Activated T-cell treated with anti-CD3 and anti-CD28 coated beads, Interleukin-2, amount 50 U/mL, for 24 hours (primary cell): ENCODE measurements around the gene COASY.
"Not testable (repeated sequence)": the region's sequence is repeated elsewhere in the genome, so short reads cannot be mapped to it uniquely, and the experiment has no call there.

Experiments
- DNase-seq: peaks from one replicate; pipeline ENCODE4 v3.0.0-alpha.2; 2020
- H3K27ac Mint-ChIP-seq: 2 replicates; pipeline ENCODE4 v1.8.0; 2020; ENCODE audit warnings: mild to moderate bottlenecking, mixed read lengths
- H3K27me3 Mint-ChIP-seq: 2 replicates; pipeline ENCODE4 v1.8.0; 2020; ENCODE audit warnings: mixed read lengths
- H3K36me3 Mint-ChIP-seq: 2 replicates; pipeline ENCODE4 v1.8.0; 2020; ENCODE audit warnings: low read depth, mixed read lengths
- H3K4me1 Mint-ChIP-seq: 2 replicates; pipeline ENCODE4 v1.8.0; 2020; ENCODE audit warnings: low read depth, mixed read lengths
- H3K4me3 Mint-ChIP-seq: 2 replicates; pipeline ENCODE4 v1.8.0; 2020; ENCODE audit warnings: mild to moderate bottlenecking, moderate library complexity, mixed read lengths
- H3K9me3 Mint-ChIP-seq: 2 replicates; pipeline ENCODE4 v1.8.0; 2020; ENCODE audit warnings: mixed read lengths

Gene COASY

GRCh38 chr17:42586514-42587230 lies 24.7 kb downstream of the COASY start:
- H3K27ac Mint-ChIP-seq = peak overlapping the region; percentile 79
- no peaks in the 10 kb centered on the region for H3K9me3 Mint-ChIP-seq
- peaks cover 3% of the 10 kb centered on the region for H3K4me1 Mint-ChIP-seq
- no peaks in the 10 kb centered on the region for H3K27me3 Mint-ChIP-seq
- no peak for DNase-seq
- peaks cover 98% of the 10 kb centered on the region for H3K36me3 Mint-ChIP-seq
- H3K4me3 Mint-ChIP-seq = no peak overlapping the region

DNA sequence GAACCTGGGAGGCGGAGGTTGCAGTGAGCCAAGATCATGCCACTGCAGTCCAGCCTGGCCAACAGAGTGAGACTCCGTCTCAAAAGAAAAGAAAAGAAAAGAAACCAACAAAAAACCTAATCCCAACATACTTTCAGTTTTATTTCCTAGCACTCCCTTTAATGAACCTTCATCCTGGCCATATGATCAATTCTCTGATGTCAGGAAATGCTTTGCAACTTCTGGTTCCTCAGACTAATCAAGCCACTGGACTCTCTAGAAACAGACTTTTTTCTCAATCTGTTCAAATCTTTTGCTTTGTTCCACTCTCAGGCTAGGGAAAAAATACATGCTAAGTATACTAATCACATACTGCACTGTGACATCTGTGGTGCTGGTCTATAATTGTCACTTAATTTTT lies 28.9 kb downstream of the COASY start:
- H3K27ac Mint-ChIP-seq = peak overlapping the region; percentile 47
- no peak for DNase-seq
- no peaks in the 10 kb centered on the region for H3K9me3 Mint-ChIP-seq
- H3K27me3 Mint-ChIP-seq = no peaks in the 10 kb centered on the region
- H3K4me1 Mint-ChIP-seq = peaks cover 6% of the 10 kb centered on the region
- no peak overlapping the region for H3K4me3 Mint-ChIP-seq
- H3K36me3 Mint-ChIP-seq = peaks cover 71% of the 10 kb centered on the region

GRCh38 chr17:42591411-42591810 lies 29.5 kb downstream of the COASY start:
- peaks cover 8% of the 10 kb centered on the region for H3K4me1 Mint-ChIP-seq
- H3K27ac Mint-ChIP-seq = peak overlapping the region; percentile 2
- H3K27me3 Mint-ChIP-seq = no peaks in the 10 kb centered on the region
- H3K36me3 Mint-ChIP-seq = peaks cover 68% of the 10 kb centered on the region
- peak; percentile 11 for DNase-seq
- H3K4me3 Mint-ChIP-seq = no peak overlapping the region
- H3K9me3 Mint-ChIP-seq = no peaks in the 10 kb centered on the region

- Mint-ChIP-seq H3K4me1 (peaks cover 23% of the 10 kb centered on the region), H3K9me3 (no peaks in the 10 kb centered on the region), H3K27me3 (no peaks in the 10 kb centered on the region), H3K4me3 (no peak overlapping the region), H3K27ac (peak overlapping the region; percentile 50), H3K36me3 (peaks cover 33% of the 10 kb centered on the region)
- DNase-seq = no peak
Observed at GRCh38 chr17:42596386-42596785, 34.4 kb downstream of the COASY start.

DNA sequence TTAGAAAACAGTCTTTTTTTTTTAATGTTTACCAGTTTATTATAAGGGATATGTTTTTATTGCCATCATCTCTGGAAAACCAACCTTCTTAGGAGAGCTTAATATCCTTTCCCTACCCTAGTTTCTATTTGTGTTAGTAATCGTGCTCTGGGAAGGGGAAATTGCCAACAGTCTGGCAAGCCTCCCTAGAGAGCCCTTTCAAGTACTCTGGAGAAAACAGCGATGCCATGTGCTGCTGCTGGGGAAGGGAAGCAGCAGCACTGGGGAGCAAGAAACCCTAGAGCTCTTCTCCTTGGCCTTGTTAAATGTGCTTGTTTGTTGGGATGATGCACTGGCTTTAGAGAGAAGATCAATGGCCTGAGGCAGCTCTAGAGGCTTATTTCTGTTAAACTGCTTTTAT lies 37.0 kb downstream of the COASY start:
- H3K4me3 Mint-ChIP-seq = no peak overlapping the region
- peaks cover 28% of the 10 kb centered on the region for H3K36me3 Mint-ChIP-seq
- H3K9me3 Mint-ChIP-seq = no peaks in the 10 kb centered on the region
- no peaks in the 10 kb centered on the region for H3K27me3 Mint-ChIP-seq
- peak overlapping the region; percentile 37 for H3K27ac Mint-ChIP-seq
- no peak for DNase-seq
- peaks cover 31% of the 10 kb centered on the region for H3K4me1 Mint-ChIP-seq

GRCh38 chr17:42603318-42603717 lies 41.4 kb downstream of the COASY start:
- Mint-ChIP-seq H3K27ac (no peak overlapping the region), H3K4me1 (peaks cover 68% of the 10 kb centered on the region), H3K4me3 (no peak overlapping the region), H3K36me3 (peaks cover 38% of the 10 kb centered on the region), H3K9me3 (no peaks in the 10 kb centered on the region), H3K27me3 (no peaks in the 10 kb centered on the region)
- no peak for DNase-seq

DNA sequence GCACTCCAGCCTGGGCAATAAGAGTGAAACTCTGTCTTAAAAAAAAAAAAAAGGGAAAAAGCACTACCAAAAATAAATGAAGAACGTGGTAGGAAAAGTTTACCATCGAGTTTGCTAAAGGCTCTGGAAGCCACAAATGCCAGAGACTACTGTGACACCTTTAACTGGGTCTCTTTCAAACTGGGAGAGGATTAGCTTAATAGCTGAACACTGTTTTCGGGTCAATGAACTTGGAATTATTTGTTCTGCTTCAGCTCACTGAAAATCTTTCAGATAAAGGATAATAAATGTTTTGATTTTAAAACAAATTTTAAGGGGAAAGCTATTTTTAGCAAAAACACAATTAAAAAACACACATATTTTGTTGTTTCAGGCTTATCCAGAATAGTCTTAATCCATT lies 45.8 kb downstream of the COASY start:
- H3K4me1 Mint-ChIP-seq = peaks cover 56% of the 10 kb centered on the region
- H3K4me3 Mint-ChIP-seq = peak overlapping the region; percentile 100
- peaks cover 56% of the 10 kb centered on the region for H3K36me3 Mint-ChIP-seq
- no peak for DNase-seq
- peak overlapping the region; percentile 97 for H3K27ac Mint-ChIP-seq
- no peaks in the 10 kb centered on the region for H3K9me3 Mint-ChIP-seq
- no peaks in the 10 kb centered on the region for H3K27me3 Mint-ChIP-seq

- Mint-ChIP-seq H3K27me3 (no peaks in the 10 kb centered on the region), H3K4me1 (peaks cover 49% of the 10 kb centered on the region), H3K4me3 (peak overlapping the region; percentile 100), H3K27ac (peak overlapping the region; percentile 97), H3K36me3 (peaks cover 56% of the 10 kb centered on the region), H3K9me3 (no peaks in the 10 kb centered on the region)
- no peak for DNase-seq
Observed at GRCh38 chr17:42608305-42609181, 46.6 kb downstream of the COASY start.

- Mint-ChIP-seq H3K4me3 (peak within 1 kb of the TSS; percentile 100), H3K4me1 (peaks cover 44% of the 10 kb centered on the region), H3K36me3 (peaks cover 59% of the 10 kb centered on the region), H3K27me3 (no peaks in the 10 kb centered on the region), H3K9me3 (no peaks in the 10 kb centered on the region), H3K27ac (peak within 1 kb of the TSS; percentile 97)
- peak; percentile 99 for DNase-seq
Observed at GRCh38 chr17:42609182-42609813, 47.4 kb downstream of the COASY start, which contains the start of the genes RETREG3 and TUBG1. TSS of gene RETREG3 (minus strand) at chr17:42609374. CDS start at chr17:42609324, 50 bp downstream. TSS of gene TUBG1 (plus strand) at chr17:42609683. CDS start at chr17:42609738, 55 bp downstream.

DNA sequence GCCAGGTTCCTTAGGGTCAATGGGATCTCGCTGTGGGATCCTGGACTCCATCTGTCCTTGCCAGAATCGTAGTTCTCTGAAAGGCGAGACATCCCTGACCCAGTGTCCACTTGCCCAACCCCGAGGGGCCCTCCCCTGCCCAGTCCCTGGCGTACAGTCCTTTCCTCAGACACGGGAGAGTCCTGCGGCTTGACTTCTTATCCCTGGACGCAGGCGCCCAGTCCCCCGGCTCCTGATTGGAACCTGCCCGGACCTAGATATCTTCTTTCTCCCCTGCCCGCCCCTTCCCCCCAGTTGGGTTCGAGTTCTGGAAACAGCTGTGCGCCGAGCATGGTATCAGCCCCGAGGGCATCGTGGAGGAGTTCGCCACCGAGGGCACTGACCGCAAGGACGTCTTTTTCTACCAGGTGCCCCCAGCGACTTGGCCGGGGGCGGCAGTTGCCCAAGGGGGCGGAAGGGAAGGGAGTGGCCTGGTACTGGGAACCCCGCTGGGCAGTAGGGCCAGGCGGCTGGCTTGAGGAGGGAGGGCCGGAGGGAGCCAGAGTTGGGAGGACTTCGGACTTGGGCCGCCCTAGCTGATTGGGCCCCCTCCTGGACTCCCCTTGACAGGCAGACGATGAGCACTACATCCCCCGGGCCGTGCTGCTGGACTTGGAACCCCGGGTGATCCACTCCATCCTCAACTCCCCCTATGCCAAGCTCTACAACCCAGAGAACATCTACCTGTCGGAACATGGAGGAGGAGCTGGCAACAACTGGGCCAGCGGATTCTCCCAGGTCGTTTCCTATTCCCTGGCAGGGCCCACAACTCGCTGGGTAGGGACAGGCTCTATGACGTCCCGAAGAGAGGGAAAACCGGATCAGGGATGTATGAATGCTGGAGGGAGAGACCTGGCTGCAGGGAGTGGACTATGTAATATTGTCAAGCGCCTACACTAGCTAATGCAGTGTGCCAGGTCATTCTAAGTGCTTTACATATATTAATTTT lies 48.2 kb downstream of the COASY start:
- not testable (repeated sequence) for H3K27me3 Mint-ChIP-seq, DNase-seq, H3K9me3 Mint-ChIP-seq
- Mint-ChIP-seq H3K4me3 (peak overlapping the region; percentile 100), H3K36me3 (peaks cover 61% of the 10 kb centered on the region), H3K4me1 (peaks cover 36% of the 10 kb centered on the region), H3K27ac (peak overlapping the region; percentile 97)

GRCh38 chr17:42612013-42612412 lies 50.1 kb downstream of the COASY start:
- H3K4me3 Mint-ChIP-seq = peak overlapping the region; percentile 28
- no peak overlapping the region for H3K27ac Mint-ChIP-seq
- H3K4me1 Mint-ChIP-seq = peaks cover 18% of the 10 kb centered on the region
- DNase-seq = no peak
- H3K9me3 Mint-ChIP-seq = no peaks in the 10 kb centered on the region
- no peaks in the 10 kb centered on the region for H3K27me3 Mint-ChIP-seq
- H3K36me3 Mint-ChIP-seq = peaks cover 63% of the 10 kb centered on the region

- no peak for DNase-seq
- no peaks in the 10 kb centered on the region for H3K27me3 Mint-ChIP-seq
- H3K27ac Mint-ChIP-seq = no peak overlapping the region
- no peaks in the 10 kb centered on the region for H3K9me3 Mint-ChIP-seq
- H3K4me3 Mint-ChIP-seq = no peak overlapping the region
- H3K4me1 Mint-ChIP-seq = peaks cover 11% of the 10 kb centered on the region
- H3K36me3 Mint-ChIP-seq = peaks cover 61% of the 10 kb centered on the region
Observed at GRCh38 chr17:42613699-42614295, 51.8 kb downstream of the COASY start.
